Psoas muscle (tissue), 8 donors: ENCODE data around the gene PRKCH. TPM values are rescaled to one million over a fixed set of nuclear protein-coding genes. Genes with fewer than 3 reads are reported as not detected.

Source experiments
- ATAC-seq, 4 donors: fragments of 200-7000 bp; cut with Tn5 transposase; one replicate each; pipeline ENCODE4 v1.9.1; 2020; ENCODE audit warnings: moderate library complexity in 3 of 4, mild to moderate bottlenecking in 2 of 4
- DNase-seq, 2 donors: peaks; one replicate each; pipeline ENCODE4 v3.0.0-alpha.2; 2020
- H3K27ac ChIP-seq: fragments of 200-600 bp; one replicate; pipeline ENCODE4 v1.8.0; 2022
- H3K27me3 ChIP-seq, 3 donors: fragments of 200-600 bp in 1 of 3; one replicate each; pipeline versions ENCODE4 v1.6.1 to v1.8.0; 2013 to 2022; ENCODE audit warnings: low read length in 2 of 3, mild to moderate bottlenecking in 2 of 3, moderate library complexity in 1 of 3; ENCODE audit not compliant: insufficient read depth in 3 of 3
- H3K36me3 ChIP-seq, 2 donors: fragments of 200-600 bp in 1 of 2; one replicate each; pipeline versions ENCODE4 v1.6.1 to v1.8.0; 2013 to 2022; ENCODE audit warnings: low read depth in 1 of 2, mild to moderate bottlenecking in 1 of 2, moderate library complexity in 1 of 2; ENCODE audit not compliant: insufficient read depth in 1 of 2
- H3K4me1 ChIP-seq: fragments of 200-600 bp; one replicate; pipeline ENCODE4 v1.8.0; 2022
- H3K4me3 ChIP-seq: fragments of 200-600 bp; one replicate; pipeline ENCODE4 v1.8.0; 2022; ENCODE audit warnings: mild to moderate bottlenecking
- H3K9me3 ChIP-seq: fragments of 200-600 bp; one replicate; pipeline ENCODE4 v1.8.0; 2022
- WGBS, 3 donors: extraction: QIAGEN DNeasy Blood & Tissue Kit; methylation state at CpG; one replicate each; pipeline versions ENCODE4 v1.1.6 to v1.1.7; 2013; 5-methylcytosine and 5-hydroxymethylcytosine counted together
- intact Hi-C, 2 donors: fragments of 100-400 bp; cut with DNase I; formaldehyde crosslinking; loops; one replicate each; pipeline versions ENCODE4 v1.11.0 to v1.14.2; 2022
- polyA plus RNA-seq, 3 donors: library from polyadenylated mRNA; stranded (reverse); fragments of 200-250 nt; gene quantifications; one replicate each; pipeline ENCODE4 v1.2.3, GENCODE V29; 2013
- total RNA-seq, 4 donors: library from RNA; stranded (reverse); fragmentation: NEBNext Ultra II Directional in 2 of 4; extraction: Animal tissue kit (Norgen Biotek cat#: 25700) in 2 of 4; gene quantifications; one replicate each; pipeline versions ENCODE4 v1.2.1 to v1.2.4, GENCODE V29; 2021 to 2023
- TF ChIP-seq, protein P1 (sequence below): fragments of 200-600 bp; IDR thresholded peaks from one replicate; pipeline ENCODE4 v1.8.0; 2022; ENCODE audit warnings: antibody characterized with exemption
- donor health status: healthy with polysubstance abuse.
- donor health status: DM: no; HTN: no; CAD: no; lungs with moderate emphysema.
- donor health status: Bipolar disorder and iron deficiency.
- donor health status: healthy.
- donor health status: DM: yes; HTN: yes; CAD: no.
- donor health status: DM: no; HTN: no; CAD: no.
- donor health status: DM: no; HTN: no; CAD: no.
- donor health status: DM: yes; HTN: yes; CAD: no.

Gene PRKCH
- total and polyA plus RNA-seq, 7 donors, result 5.9 to 17.9 (median 11.1) TPM

DNA sequence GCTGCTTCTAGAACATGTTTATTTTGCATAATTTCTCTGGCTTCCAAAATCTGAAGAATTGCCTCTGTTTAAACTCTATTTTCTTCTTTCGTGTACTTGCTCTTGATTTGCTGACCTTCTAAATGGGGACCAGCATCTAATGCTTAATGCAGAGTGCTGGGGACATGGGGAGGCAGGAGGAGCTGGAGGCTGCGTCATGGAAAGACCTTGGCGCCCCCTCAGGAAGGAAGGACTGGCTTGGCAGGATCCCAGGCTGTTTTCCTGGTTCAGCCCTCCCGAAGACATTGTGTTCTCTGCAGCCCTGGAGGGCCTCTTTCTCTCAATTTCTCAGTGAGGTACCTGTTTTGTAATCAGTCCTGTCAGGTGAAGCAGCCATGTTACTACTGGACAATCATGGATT lies 5.5 kb downstream of the PRKCH start:
- H3K4me3 ChIP-seq, result no peak overlapping the region
- DNase-seq, result peak; percentile 52 to 76
- intact Hi-C loops, result loop anchor here in 1 of 2 donors (10.0 kb wide), 1 partner anchor 118 kb away; no protein-coding TSS in a partner anchor
- 24 to 35% (median 34%) methylated on average over 4 of the region's 4 CpGs for WGBS, 3 donors
- peaks cover 0 to 6% (median 0%) of the 10 kb centered on the region in 3 donors for H3K27me3 ChIP-seq
- no peaks in the 10 kb centered on the region for H3K36me3 ChIP-seq
- H3K4me1 ChIP-seq, result no peaks in the 10 kb centered on the region
- TF ChIP-seq, protein P1, sequence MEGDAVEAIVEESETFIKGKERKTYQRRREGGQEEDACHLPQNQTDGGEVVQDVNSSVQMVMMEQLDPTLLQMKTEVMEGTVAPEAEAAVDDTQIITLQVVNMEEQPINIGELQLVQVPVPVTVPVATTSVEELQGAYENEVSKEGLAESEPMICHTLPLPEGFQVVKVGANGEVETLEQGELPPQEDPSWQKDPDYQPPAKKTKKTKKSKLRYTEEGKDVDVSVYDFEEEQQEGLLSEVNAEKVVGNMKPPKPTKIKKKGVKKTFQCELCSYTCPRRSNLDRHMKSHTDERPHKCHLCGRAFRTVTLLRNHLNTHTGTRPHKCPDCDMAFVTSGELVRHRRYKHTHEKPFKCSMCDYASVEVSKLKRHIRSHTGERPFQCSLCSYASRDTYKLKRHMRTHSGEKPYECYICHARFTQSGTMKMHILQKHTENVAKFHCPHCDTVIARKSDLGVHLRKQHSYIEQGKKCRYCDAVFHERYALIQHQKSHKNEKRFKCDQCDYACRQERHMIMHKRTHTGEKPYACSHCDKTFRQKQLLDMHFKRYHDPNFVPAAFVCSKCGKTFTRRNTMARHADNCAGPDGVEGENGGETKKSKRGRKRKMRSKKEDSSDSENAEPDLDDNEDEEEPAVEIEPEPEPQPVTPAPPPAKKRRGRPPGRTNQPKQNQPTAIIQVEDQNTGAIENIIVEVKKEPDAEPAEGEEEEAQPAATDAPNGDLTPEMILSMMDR, result no peak
- H3K9me3 ChIP-seq, result peaks cover 7% of the 10 kb centered on the region
- peak in 3 of 4 donors; percentile 63 to 66 (median 66) for ATAC-seq
- peak overlapping the region; percentile 58 for H3K27ac ChIP-seq

DNA sequence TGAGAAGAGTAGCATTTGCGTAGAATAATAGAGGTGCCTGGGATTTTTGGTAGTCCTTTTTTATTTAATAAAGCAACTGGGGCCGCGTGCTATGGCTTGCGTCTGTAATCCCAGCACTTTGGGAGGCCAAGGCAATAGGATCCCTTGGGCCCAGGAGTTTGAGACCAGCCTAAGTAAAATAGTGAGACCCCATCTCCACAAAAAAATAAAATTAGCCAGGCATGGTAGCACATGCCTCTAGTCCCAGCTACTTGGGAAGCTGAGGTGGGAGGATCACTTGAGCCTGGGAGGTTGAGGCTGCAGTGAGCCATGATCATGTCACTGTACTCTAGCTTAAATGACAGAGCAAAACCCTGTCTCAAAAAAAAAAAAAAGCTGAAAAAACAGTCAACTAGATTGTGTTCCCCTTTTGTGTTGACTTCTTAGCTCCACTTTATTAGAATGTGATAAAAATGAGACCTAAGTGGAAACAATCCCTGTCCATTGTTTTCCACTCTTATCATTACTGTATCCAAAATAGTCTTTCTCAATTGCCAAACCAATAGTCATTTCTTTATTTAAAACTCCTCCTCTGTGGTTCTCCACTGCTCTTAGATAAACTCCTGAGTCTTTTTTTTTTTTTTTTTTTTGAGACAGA lies 7.4 kb downstream of the PRKCH start:
- ATAC-seq (no peak), DNase-seq (no peak)
- TF ChIP-seq, protein P1, result no peak
- intact Hi-C loops, result loop anchor here in 1 of 2 donors (10.0 kb wide), 1 partner anchor 116 kb away; no protein-coding TSS in a partner anchor
- no peaks in the 10 kb centered on the region for H3K4me1 ChIP-seq
- H3K4me3 ChIP-seq, result no peak overlapping the region
- no peaks in the 10 kb centered on the region for H3K36me3 ChIP-seq
- peaks cover 7% of the 10 kb centered on the region for H3K9me3 ChIP-seq
- H3K27ac ChIP-seq, result no peak overlapping the region
- no peaks in the 10 kb centered on the region for H3K27me3 ChIP-seq
- WGBS, 3 donors, result 96 to 98% (median 97%) methylated on average over 4 of the region's 4 CpGs

GRCh38 chr14:61329478-61330051 lies 8.2 kb downstream of the PRKCH start:
- no peaks in the 10 kb centered on the region for H3K4me1 ChIP-seq
- intact Hi-C loops, result loop anchor here in 1 of 2 donors (10.0 kb wide), 1 partner anchor 115 kb away; no protein-coding TSS in a partner anchor
- no peak overlapping the region for H3K27ac ChIP-seq
- DNase-seq, result no peak
- H3K36me3 ChIP-seq, result no peaks in the 10 kb centered on the region
- 83 to 91% (median 89%) methylated on average over 8 of the region's 8 CpGs for WGBS, 3 donors
- H3K9me3 ChIP-seq, result peaks cover 7% of the 10 kb centered on the region
- no peak for ATAC-seq
- H3K27me3 ChIP-seq, result no peaks in the 10 kb centered on the region
- TF ChIP-seq, protein P1, result no peak
- no peak overlapping the region for H3K4me3 ChIP-seq

- no peak for DNase-seq
- intact Hi-C loops, result no loop called here
- TF ChIP-seq, protein P1, result no peak
- Histone ChIP-seq H3K4me1 (no peaks in the 10 kb centered on the region), H3K9me3 (peaks cover 6% of the 10 kb centered on the region), H3K4me3 (no peak overlapping the region), H3K27me3 (no peaks in the 10 kb centered on the region), H3K36me3 (no peaks in the 10 kb centered on the region), H3K27ac (no peak overlapping the region)
- no peak for ATAC-seq
- WGBS, 3 donors, result 42 to 56% (median 52%) methylated on average over 1 of the region's 1 CpG
Observed at GRCh38 chr14:61330511-61330910, 9.1 kb downstream of the PRKCH start.
